ENCODE measurements around the gene PPCS. TPM values are rescaled to one million over a fixed set of nuclear protein-coding genes. Genes with fewer than 3 reads are reported as not detected.
A peak's percentile ranks its signal among the peaks of the same experiment; 100 is the strongest.

The PPCS gene
- total RNA-seq, 1 experiment from 2014 or later = 73.0 TPM

DNA sequence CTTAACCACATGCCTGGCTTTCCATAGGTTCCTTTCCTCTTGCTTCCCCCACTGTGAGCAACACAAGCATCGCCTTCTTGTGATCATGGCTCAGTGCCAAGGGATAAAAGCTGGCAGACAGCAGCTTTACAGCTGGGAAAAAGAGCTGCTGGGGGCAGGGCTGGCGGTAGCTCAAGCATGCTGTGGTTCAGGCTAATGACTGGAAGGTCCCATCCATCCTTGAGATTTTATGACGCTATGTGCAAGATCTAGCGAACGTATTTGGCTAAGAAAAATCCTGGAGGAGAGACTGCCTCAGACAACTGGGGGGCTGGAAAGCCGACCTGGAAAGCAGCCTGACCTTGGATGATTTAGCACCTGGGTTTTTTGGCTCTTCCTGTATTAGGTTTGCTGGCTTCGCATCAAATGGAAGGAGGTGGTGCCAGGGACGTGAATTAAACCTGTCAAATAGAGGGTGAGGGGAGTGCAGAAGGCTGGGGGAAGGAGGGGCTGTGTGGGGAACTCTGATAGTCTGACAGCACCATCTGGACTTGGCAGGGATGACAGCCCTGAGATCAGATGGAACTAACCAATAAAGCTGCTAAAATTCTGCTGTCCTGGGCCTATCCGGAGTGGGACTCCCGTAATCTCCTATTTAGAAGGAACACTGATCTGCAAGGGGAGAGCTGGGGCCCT is 35.3 kb upstream of the PPCS start:
- Histone ChIP-seq H3F3A (ENCODE audit: insufficient read depth, low read depth) (no peaks in the 10 kb centered on the region), H4K20me1 (ENCODE audit: insufficient read depth) (no peaks in the 10 kb centered on the region; the same call in 1 of the 2 replicates), H3K4me1 (replicated peaks; ENCODE audit: insufficient read depth) (peaks cover 10% of the 10 kb centered on the region), H3K4me3 (no peak overlapping the region), H3K9me2 (ENCODE audit: insufficient read depth) (no peaks in the 10 kb centered on the region), H3K4me2 (no peak overlapping the region), H3K27me3 (ENCODE audit: insufficient read depth, low read depth) (no peaks in the 10 kb centered on the region), H3K9me3 (ENCODE audit: insufficient read depth, low read depth) (no peaks in the 10 kb centered on the region), H3K36me3 (ENCODE audit: low read depth) (no peaks in the 10 kb centered on the region), H3K27ac (no peak overlapping the region), H3K79me2 (ENCODE audit: low read depth) (no peaks in the 10 kb centered on the region), H2AFZ (no peak overlapping the region)
- ChIA-PET POLR2A (ENCODE audit: unreplicated experiment) (interaction anchor here (0.6 to 0.8 kb wide), 3 partner anchors 10 to 531 kb away, joined by 3 to 4 read pairs (median 3); no protein-coding TSS in a partner anchor), CTCF (no interaction called here)
- TF ChIP-seq EZH2 (IDR thresholded peaks at IDR 0.05; ENCODE audit: low read depth) = no peak
- TF ChIP-seq, protein P1, sequence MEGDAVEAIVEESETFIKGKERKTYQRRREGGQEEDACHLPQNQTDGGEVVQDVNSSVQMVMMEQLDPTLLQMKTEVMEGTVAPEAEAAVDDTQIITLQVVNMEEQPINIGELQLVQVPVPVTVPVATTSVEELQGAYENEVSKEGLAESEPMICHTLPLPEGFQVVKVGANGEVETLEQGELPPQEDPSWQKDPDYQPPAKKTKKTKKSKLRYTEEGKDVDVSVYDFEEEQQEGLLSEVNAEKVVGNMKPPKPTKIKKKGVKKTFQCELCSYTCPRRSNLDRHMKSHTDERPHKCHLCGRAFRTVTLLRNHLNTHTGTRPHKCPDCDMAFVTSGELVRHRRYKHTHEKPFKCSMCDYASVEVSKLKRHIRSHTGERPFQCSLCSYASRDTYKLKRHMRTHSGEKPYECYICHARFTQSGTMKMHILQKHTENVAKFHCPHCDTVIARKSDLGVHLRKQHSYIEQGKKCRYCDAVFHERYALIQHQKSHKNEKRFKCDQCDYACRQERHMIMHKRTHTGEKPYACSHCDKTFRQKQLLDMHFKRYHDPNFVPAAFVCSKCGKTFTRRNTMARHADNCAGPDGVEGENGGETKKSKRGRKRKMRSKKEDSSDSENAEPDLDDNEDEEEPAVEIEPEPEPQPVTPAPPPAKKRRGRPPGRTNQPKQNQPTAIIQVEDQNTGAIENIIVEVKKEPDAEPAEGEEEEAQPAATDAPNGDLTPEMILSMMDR (conservative IDR thresholded peaks at IDR 0.05) = no peak
- intact Hi-C loops (cut with micrococcal nuclease; ENCODE audit: unreplicated experiment) = no loop called here
- no TSS peak for BruUV-seq (replicated peaks)
- no peak for DNase-seq

DNA sequence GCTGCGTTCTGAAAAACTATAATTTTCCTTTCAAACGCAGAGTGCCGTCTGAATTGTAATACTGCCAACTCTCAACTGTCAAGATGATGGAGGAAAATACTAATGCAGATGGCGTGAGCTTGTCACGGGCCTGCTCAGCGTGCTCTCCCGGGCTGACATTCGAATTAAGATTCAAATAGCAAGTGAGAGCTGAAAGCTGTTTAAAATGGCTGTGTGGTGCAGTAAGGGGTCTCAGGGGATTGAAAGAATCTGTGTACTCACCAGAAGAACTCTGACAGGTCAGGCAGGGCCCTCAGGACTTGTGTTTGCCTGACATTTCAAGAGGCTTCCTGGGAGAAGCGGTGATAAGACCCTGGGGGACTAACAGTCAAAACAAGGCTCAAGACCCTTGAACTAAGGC is 33.6 kb upstream of the PPCS start:
- DNase-seq = no peak
- Histone ChIP-seq H3K79me2 (ENCODE audit: low read depth) (no peaks in the 10 kb centered on the region), H3F3A (ENCODE audit: insufficient read depth, low read depth) (no peaks in the 10 kb centered on the region), H3K9me3 (ENCODE audit: insufficient read depth, low read depth) (no peaks in the 10 kb centered on the region), H4K20me1 (ENCODE audit: insufficient read depth) (no peaks in the 10 kb centered on the region; the same call in 1 of the 2 replicates), H3K4me1 (replicated peaks; ENCODE audit: insufficient read depth) (peaks cover 10% of the 10 kb centered on the region), H3K4me2 (no peak overlapping the region), H3K36me3 (ENCODE audit: low read depth) (no peaks in the 10 kb centered on the region), H3K4me3 (no peak overlapping the region), H3K27me3 (ENCODE audit: insufficient read depth, low read depth) (no peaks in the 10 kb centered on the region), H3K27ac (no peak overlapping the region), H3K9me2 (ENCODE audit: insufficient read depth) (no peaks in the 10 kb centered on the region), H2AFZ (no peak overlapping the region)
- intact Hi-C loops (cut with micrococcal nuclease; ENCODE audit: unreplicated experiment) = no loop called here
- ChIA-PET CTCF (no interaction called here), POLR2A (ENCODE audit: unreplicated experiment) (no interaction called here)
- no TSS peak for BruUV-seq (replicated peaks)
- no peak for TF ChIP-seq EZH2 (IDR thresholded peaks at IDR 0.05; ENCODE audit: low read depth)
- TF ChIP-seq, protein P1 (conservative IDR thresholded peaks at IDR 0.05) = no peak

DNA sequence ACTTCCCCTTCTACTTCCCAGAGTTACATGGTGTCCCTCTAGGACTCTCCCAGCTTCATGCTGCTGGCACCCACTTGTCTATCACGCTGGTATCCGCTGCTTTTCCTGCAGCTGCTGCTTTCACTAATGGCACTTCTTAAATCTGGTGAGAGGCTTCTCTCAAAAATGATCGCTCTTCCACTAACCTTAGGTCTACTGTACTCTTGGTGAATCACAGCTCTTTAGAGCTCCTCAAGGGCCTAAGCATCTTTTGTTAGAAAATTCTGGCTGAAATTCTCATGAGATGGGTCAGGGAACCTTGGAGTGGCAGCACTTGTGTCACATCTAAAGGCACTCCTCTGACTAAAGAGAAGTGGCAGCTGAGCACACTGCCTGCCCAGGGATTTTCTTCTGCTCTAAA is 32.7 kb upstream of the PPCS start:
- BruUV-seq (replicated peaks) = no TSS peak
- Histone ChIP-seq H3K27me3 (ENCODE audit: insufficient read depth, low read depth) (no peaks in the 10 kb centered on the region), H4K20me1 (ENCODE audit: insufficient read depth) (no peaks in the 10 kb centered on the region; the same call in 1 of the 2 replicates), H3K4me1 (replicated peaks; ENCODE audit: insufficient read depth) (peaks cover 10% of the 10 kb centered on the region), H3K4me2 (peak overlapping the region; percentile 12), H3K27ac (no peak overlapping the region), H3K4me3 (no peak overlapping the region), H3K79me2 (ENCODE audit: low read depth) (no peaks in the 10 kb centered on the region), H2AFZ (peak overlapping the region; percentile 64), H3F3A (ENCODE audit: insufficient read depth, low read depth) (no peaks in the 10 kb centered on the region), H3K9me2 (ENCODE audit: insufficient read depth) (no peaks in the 10 kb centered on the region), H3K9me3 (ENCODE audit: insufficient read depth, low read depth) (no peaks in the 10 kb centered on the region), H3K36me3 (ENCODE audit: low read depth) (no peaks in the 10 kb centered on the region)
- DNase-seq = no peak
- POLR2A ChIA-PET (ENCODE audit: unreplicated experiment) = no interaction called here
- no peak for TF ChIP-seq EZH2 (IDR thresholded peaks at IDR 0.05; ENCODE audit: low read depth)
- TF ChIP-seq, protein P1 (conservative IDR thresholded peaks at IDR 0.05) = no peak
- CTCF ChIA-PET = no interaction called here
- intact Hi-C loops (cut with micrococcal nuclease; ENCODE audit: unreplicated experiment) = no loop called here
